K562 (cell line): ENCODE measurements around the gene SEPHS1. TPM values are rescaled to one million over a fixed set of nuclear protein-coding genes. Genes with fewer than 3 reads are reported as not detected.
A peak's percentile ranks its signal among the peaks of the same experiment; 100 is the strongest.

Source experiments
- ATAC-seq: fragments of 200-7000 bp; cut with Tn5 transposase; 3 replicates; pipeline ENCODE4 v1.9.1; 2020; ENCODE audit warnings: moderate library complexity
- BruUV-seq: library from RNA; stranded (reverse); fragments of 400-500 nt; replicated peaks from 2 replicates; lab custom pipeline; 2021; lab: Mats Ljungman, UMichigan
- CTCF ChIA-PET: fragments of 300-600 bp; formaldehyde crosslinking; extraction: SDS; loops from one replicate; lab custom pipeline; 2021; ENCODE audit warnings: low intra/inter-chr PET ratio; lab: Yijun Ruan, JAX
- POLR2A ChIA-PET: fragments of 300-600, 350-650 bp; sonication (Branson Sonifier 250); formaldehyde crosslinking; extraction: SDS; loops from one replicate; lab custom pipeline; 2021; ENCODE audit warnings: antibody characterized with exemption, inconsistent platforms; lab: Yijun Ruan, JAX
- DNase-seq, 4 experiments: peaks; one replicate each; pipeline versions ENCODE4 v3.0.0 to v3.0.0-alpha.2; 2011 to 2018; ENCODE audit warnings: low spot score in 3 of 4, mixed read lengths in 3 of 4; ENCODE audit errors: extremely low read depth in 1 of 4
- FAIRE-seq: peaks from 2 replicates; lab custom pipeline; 2011; peaks lifted over from hg19 to GRCh38; lab: Jason Lieb, UNC
- H2AFZ ChIP-seq: 2 replicates; pipeline ENCODE4 v1.6.0; 2011; ENCODE audit warnings: low read depth, low read length, control low read depth, inconsistent platforms
- H3K27ac ChIP-seq: fragments of 200-600 bp; 3 replicates; pipeline ENCODE4 v1.8.0; 2011; ENCODE audit warnings: low read depth, mild to moderate bottlenecking, control low read depth, inconsistent platforms, low read length, moderate library complexity, mixed read lengths; ENCODE audit errors: extremely low read depth
- H3K27me3 ChIP-seq, 2 experiments: fragments of 300-600 bp in 1 of 2; 2 replicates in 1 of 2; 3 replicates in 1 of 2; pipeline versions ENCODE4 v1.6.0 to v1.8.0; 2011; ENCODE audit warnings: inconsistent platforms in 2 of 2, low read length in 2 of 2, mild to moderate bottlenecking in 1 of 2, mixed read lengths in 1 of 2, moderate library complexity in 1 of 2; ENCODE audit not compliant: control insufficient read depth in 2 of 2, insufficient read depth in 2 of 2
- H3K36me3 ChIP-seq: fragments of 300-600 bp; 3 replicates; pipeline ENCODE4 v1.8.0; 2011; ENCODE audit warnings: mild to moderate bottlenecking, low read length, inconsistent platforms; ENCODE audit not compliant: control insufficient read depth, insufficient read depth
- H3K4me1 ChIP-seq, 2 experiments: fragments of 200-600 bp in 1 of 2; replicated peaks in 1 of 2; 2 replicates in 1 of 2; 3 replicates in 1 of 2; pipeline versions ENCODE4 v1.5.1 to v1.8.0; 2011; ENCODE audit warnings: inconsistent platforms in 2 of 2, low read length in 2 of 2, mild to moderate bottlenecking in 1 of 2, mixed read lengths in 1 of 2, moderate library complexity in 1 of 2; ENCODE audit not compliant: control insufficient read depth in 2 of 2, insufficient read depth in 2 of 2
- H3K4me2 ChIP-seq: 2 replicates; pipeline ENCODE4 v1.6.1; 2011; ENCODE audit warnings: low read length, control low read depth, inconsistent platforms, mixed read lengths; ENCODE audit not compliant: insufficient read depth
- H3K4me3 ChIP-seq: fragments of 200-600 bp; sonication (generic), shearing (Covaris generic); 2 replicates; pipeline ENCODE4 v1.5.1; 2016; ENCODE audit warnings: control low read depth, inconsistent platforms
- H3K79me2 ChIP-seq: fragments of 200-600 bp; 3 replicates; pipeline ENCODE4 v1.8.0; 2011; ENCODE audit warnings: low read length, inconsistent platforms; ENCODE audit not compliant: control insufficient read depth, insufficient read depth
- H3K9ac ChIP-seq, 2 experiments: 2 replicates each; pipeline versions ENCODE4 v1.6.0 to v1.6.1; 2011; ENCODE audit warnings: low read depth in 2 of 2, low read length in 2 of 2, control low read depth in 1 of 2, inconsistent platforms in 1 of 2, mild to moderate bottlenecking in 1 of 2, mixed read lengths in 1 of 2; ENCODE audit not compliant: insufficient read depth in 1 of 2
- H3K9me1 ChIP-seq: one replicate; pipeline ENCODE4 v1.6.0; 2011; ENCODE audit warnings: inconsistent platforms, mild to moderate bottlenecking, low read length, moderate library complexity; ENCODE audit not compliant: control insufficient read depth, insufficient read depth
- H3K9me3 ChIP-seq: replicated peaks from 2 replicates; pipeline ENCODE4 v1.5.1; 2011; ENCODE audit warnings: low read depth, low read length, inconsistent platforms; ENCODE audit not compliant: control insufficient read depth, insufficient read depth
- H4K20me1 ChIP-seq: replicated peaks from 2 replicates; pipeline ENCODE4 v1.6.1; 2011; ENCODE audit warnings: low read length, inconsistent platforms, mixed read lengths; ENCODE audit not compliant: control insufficient read depth, insufficient read depth
- CBFA2T2 ChIP-seq: fragments of 450-650 bp; conservative IDR thresholded peaks from 2 replicates; pipeline ENCODE4 v1.6.1; 2017; ENCODE audit warnings: mild to moderate bottlenecking
- CBX3 ChIP-seq, 2 experiments: IDR thresholded peaks; 1 replicate in 1 of 2; 2 replicates in 1 of 2; pipeline ENCODE4 v1.6.1; 2012; ENCODE audit warnings: inconsistent platforms in 2 of 2, low read length in 2 of 2, borderline replicate concordance in 1 of 2, control low read depth in 1 of 2
- FOXA3 ChIP-seq, 2 experiments: fragments of 450-650 bp in 1 of 2; sonication (generic) in 1 of 2; formaldehyde crosslinking; IDR thresholded peaks in 1 of 2; conservative IDR thresholded peaks in 1 of 2; 2 replicates each; pipeline versions ENCODE4 v1.4.0 to v1.8.0; 2020 to 2022; ENCODE audit warnings: mild to moderate bottlenecking in 2 of 2, missing genetic modification reagents in 1 of 2
- MCM7 ChIP-seq, 2 experiments: fragments of 450-650 bp; IDR thresholded peaks; 2 replicates each; pipeline ENCODE4 v1.6.1; 2016 to 2018
- OTX1 ChIP-seq: fragments of 450-650 bp; formaldehyde crosslinking; IDR thresholded peaks from 2 replicates; pipeline ENCODE4 v1.4.0; 2022; ENCODE audit warnings: mild to moderate bottlenecking
- RCOR1 ChIP-seq, 2 experiments: IDR thresholded peaks; 2 replicates each; pipeline ENCODE4 v1.6.1; 2012; ENCODE audit warnings: low read depth in 2 of 2, low read length in 2 of 2, borderline replicate concordance in 1 of 2, improper control_type of control experiment in 1 of 2
- RFX7 ChIP-seq: fragments of 250-450 bp; sonication (Bioruptor Pico); IDR thresholded peaks from 2 replicates; pipeline ENCODE4 v1.5.1; 2021; ENCODE audit warnings: mild to moderate bottlenecking
- SP2 ChIP-seq: IDR thresholded peaks from 2 replicates; pipeline ENCODE4 v1.6.1; 2011; ENCODE audit warnings: mild to moderate bottlenecking, low read depth, low read length, moderate library complexity; ENCODE audit not compliant: poor library complexity, severe bottlenecking; ENCODE audit errors: extremely low read depth
- SUPT5H ChIP-seq: fragments of 450-650 bp; IDR thresholded peaks from 2 replicates; pipeline ENCODE4 v1.6.1; 2016
- U2AF1 ChIP-seq: fragments of 200-400 bp; formaldehyde crosslinking; optimal IDR thresholded peaks from 2 replicates; pipeline ENCODE3; 2017; ENCODE audit warnings: mild to moderate bottlenecking, low read depth, low read length, moderate library complexity
- ZNF140 ChIP-seq: fragments of 250-450 bp; sonication (Bioruptor Pico); IDR thresholded peaks from 2 replicates; pipeline ENCODE4 v1.8.0; 2021; ENCODE audit warnings: moderate library complexity, mild to moderate bottlenecking, inconsistent platforms
- ZNF354B ChIP-seq: fragments of 250-450 bp; sonication (Bioruptor Pico); IDR thresholded peaks from 2 replicates; pipeline ENCODE4 v1.4.0; 2020
- ZNF384 ChIP-seq: IDR thresholded peaks from 2 replicates; pipeline ENCODE4 v1.6.1; 2012; ENCODE audit warnings: low read depth, low read length, improper control_type of control experiment
- WGBS: fragments of 100-300 bp; shearing (Covaris generic); methylation state at CpG from one replicate; pipeline ENCODE4 v1.1.6; 2016; ENCODE audit warnings: low coverage, mixed read lengths; ENCODE audit not compliant: insufficient coverage; ENCODE audit errors: missing lambda C conversion rate; 5-methylcytosine and 5-hydroxymethylcytosine counted together
- in situ Hi-C: fragments of 300-500 bp; cut with MboI; formaldehyde crosslinking; loops from 4 replicates; pipeline ENCODE4 v1.15.0; 2018; ENCODE audit warnings: inconsistent platforms, mixed read lengths
- intact Hi-C: fragments of 100-400 bp; cut with micrococcal nuclease; formaldehyde crosslinking; loops from 2 replicates; pipeline ENCODE4 v1.14.2; 2022
- polyA plus RNA-seq, 8 experiments: library from polyadenylated mRNA; depleted of rRNA in 4 of 8; stranded (reverse) in 5 of 8; unstranded in 3 of 8; fragments of >200 nt; fragmentation: Nextera tagmentation in 2 of 8; fragmentation: Illumina TruSeq in 1 of 8; extraction: Ambion mirVana in 2 of 8; extraction: Trizol in 1 of 8; gene quantifications; 2 replicates each; pipeline versions ENCODE4 v1.2.1 to v1.2.3, GENCODE V29; 2011 to 2014; ENCODE audit warnings: inconsistent platforms in 1 of 8, missing spikeins in 1 of 8
- total RNA-seq, 7 experiments: library from RNA; depleted of rRNA in 6 of 7; stranded (reverse); fragments of >200 nt in 6 of 7; fragmentation: Illumina TruSeq in 2 of 7; extraction: Trizol in 2 of 7; gene quantifications; 2 replicates each; pipeline versions ENCODE4 v1.2.1 to v1.2.3, GENCODE V29; 2011 to 2021; ENCODE audit warnings: low replicate concordance in 1 of 7

Gene SEPHS1
- total and polyA plus RNA-seq, 9 of the 15 experiments (the other 6 are each of a cell fraction or from before 2014, with no cell fraction given), result 14.7 to 82.8 (median 41.8) TPM

DNA sequence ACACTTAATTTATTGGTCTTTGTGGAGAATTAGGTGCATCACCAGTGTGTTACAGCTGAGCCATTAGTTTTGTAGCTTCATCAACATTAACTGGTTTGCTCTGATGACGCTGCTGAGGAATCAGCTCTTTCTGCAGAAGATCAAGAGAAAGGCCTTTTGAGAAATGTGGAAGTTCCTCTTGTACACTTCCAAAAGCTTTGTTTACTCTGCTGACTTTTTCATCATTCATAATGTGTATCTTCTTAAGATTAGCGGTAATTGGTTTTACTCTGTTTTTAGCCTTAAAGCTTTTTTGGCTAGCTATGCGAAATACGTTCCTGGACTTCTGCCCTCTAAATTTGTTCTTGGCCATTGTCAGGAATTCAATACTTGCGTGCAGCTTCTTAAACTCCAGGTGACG is 40.0 kb downstream of the SEPHS1 start:
- no peak overlapping the region for H3K9ac ChIP-seq
- no peak overlapping the region for H3K4me3 ChIP-seq
- in situ Hi-C loops, result no loop called here
- intact Hi-C loops, result loop anchor here (10.0 kb wide), 1 partner anchor 203 kb away; the partner anchor contains the start of gene OPTN
- no peak overlapping the region for H2AFZ ChIP-seq
- no peaks in the 10 kb centered on the region for H3K79me2 ChIP-seq
- FAIRE-seq (peak; percentile 44), DNase-seq (no peak), ATAC-seq (no peak)
- BruUV-seq, result no TSS peak
- H3K9me3 ChIP-seq, result no peaks in the 10 kb centered on the region
- no peaks in the 10 kb centered on the region for H3K4me1 ChIP-seq
- ChIA-PET CTCF (no interaction called here), POLR2A (interaction anchor here (0.5 kb wide), 1 partner anchor 887 kb away, joined by 5 read pairs; no protein-coding TSS in a partner anchor)
- H3K4me2 ChIP-seq, result no peak overlapping the region
- no peak overlapping the region for H3K27ac ChIP-seq
- TF ChIP-seq FOXA3 (CRISPR knock-in tag; conservative IDR thresholded peaks at IDR 0.05 in 1 of 2, IDR thresholded peaks at IDR 0.05 in 1 of 2) (peak in 1 of 2 experiments; percentile 64; a peak in 2 of 4 replicates), ZNF140 (no peak), OTX1 (no peak)
- no peaks in the 10 kb centered on the region for H3K27me3 ChIP-seq
- no peaks in the 10 kb centered on the region for H3K36me3 ChIP-seq
- no peaks in the 10 kb centered on the region for H4K20me1 ChIP-seq
- H3K9me1 ChIP-seq, result no peaks in the 10 kb centered on the region
- WGBS, result 59% methylated on average over 6 of the region's 6 CpGs

DNA sequence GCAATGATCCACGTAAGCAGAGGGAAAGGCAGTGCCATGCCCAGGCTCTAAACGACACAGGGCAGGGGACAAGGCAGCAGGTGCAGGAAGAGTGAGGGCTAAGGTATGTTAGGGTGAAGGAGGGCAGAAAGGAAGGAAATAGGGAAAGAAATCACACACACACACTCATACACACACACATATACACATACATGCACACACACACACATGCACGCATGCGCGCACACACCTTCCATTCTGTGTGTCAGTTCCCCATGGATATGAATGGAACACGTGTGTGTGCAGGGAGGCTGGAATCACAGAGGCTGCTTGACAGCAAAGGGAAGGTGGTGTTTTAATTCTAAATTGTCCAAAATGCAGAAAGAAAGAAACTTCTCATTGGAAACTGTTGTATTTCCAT is 42.0 kb downstream of the SEPHS1 start:
- H3K4me1 ChIP-seq, result peaks cover 3 to 12% of the 10 kb centered on the region in 2 experiments; a peak in 3 of 5 replicates
- CTCF ChIA-PET, result no interaction called here
- TF ChIP-seq ZNF354B (CRISPR knock-in tag) (no peak), ZNF384 (no peak), CBFA2T2 (no peak), SP2 (no peak), RFX7 (CRISPR knock-in tag) (no peak), SUPT5H (no peak), CBX3 (IDR thresholded peaks at IDR 0.05; ENCODE audit: borderline replicate concordance in 1 of 2, low read length in 2 of 2) (no peak), U2AF1 (no peak), MCM7 (IDR thresholded peaks at IDR 0.05) (no peak), RCOR1 (IDR thresholded peaks at IDR 0.05; ENCODE audit: borderline replicate concordance in 1 of 2, low read depth in 2 of 2, low read length in 2 of 2) (no peak)

More for the DNA sequence above, 42.0 kb downstream of the SEPHS1 start:
- Histone ChIP-seq H3K27me3 (no peaks in the 10 kb centered on the region), H3K4me3 (no peak overlapping the region), H3K9me1 (no peaks in the 10 kb centered on the region), H3K79me2 (no peaks in the 10 kb centered on the region), H3K4me2 (no peak overlapping the region), H3K36me3 (no peaks in the 10 kb centered on the region), H3K9ac (no peak overlapping the region), H3K27ac (no peak overlapping the region), H4K20me1 (no peaks in the 10 kb centered on the region), H3K9me3 (no peaks in the 10 kb centered on the region), H2AFZ (no peak overlapping the region)
- FAIRE-seq (peak; percentile 56), DNase-seq (no peak), ATAC-seq (no peak)
- intact Hi-C loops, result loop anchor here (10.0 kb wide), 1 partner anchor 201 kb away; the partner anchor contains the start of gene OPTN
- POLR2A ChIA-PET, result interaction anchor here (0.8 kb wide), 1 partner anchor 103 kb away, joined by 3 read pairs; no protein-coding TSS in a partner anchor
- WGBS, result 54% methylated on average over 6 of the region's 6 CpGs
- BruUV-seq, result no TSS peak
- in situ Hi-C loops, result no loop called here
